NOMO-1 (cell line): ENCODE results near the gene UVRAG.

Experiments used
- DNase-seq, 2 experiments: peaks; one replicate each; lab custom pipeline; 2025; ENCODE audit not compliant: unreplicated experiment in 2 of 2; lab: John Stamatoyannopoulos, UW

UVRAG gene

DNA sequence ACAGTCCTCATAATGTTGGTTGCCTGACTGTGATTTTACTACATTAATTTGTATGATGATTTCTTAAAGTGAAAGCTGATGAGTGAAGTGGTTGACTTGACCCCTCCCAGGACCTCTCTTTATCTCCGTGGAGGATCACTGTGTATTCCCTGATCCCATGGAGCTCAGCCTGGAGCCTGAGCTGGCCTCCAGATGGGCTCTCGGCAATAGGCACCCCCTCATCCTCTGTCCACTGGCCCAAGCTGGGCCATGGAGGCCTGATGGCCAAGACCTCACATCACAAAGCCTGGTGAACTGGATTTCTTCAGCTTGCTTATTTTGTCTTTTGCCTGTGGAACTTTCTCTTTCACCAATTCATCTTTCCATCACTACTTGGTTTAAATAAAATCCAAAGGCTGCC, 316.1 kb downstream of the UVRAG start:
- no peak for DNase-seq

DNA sequence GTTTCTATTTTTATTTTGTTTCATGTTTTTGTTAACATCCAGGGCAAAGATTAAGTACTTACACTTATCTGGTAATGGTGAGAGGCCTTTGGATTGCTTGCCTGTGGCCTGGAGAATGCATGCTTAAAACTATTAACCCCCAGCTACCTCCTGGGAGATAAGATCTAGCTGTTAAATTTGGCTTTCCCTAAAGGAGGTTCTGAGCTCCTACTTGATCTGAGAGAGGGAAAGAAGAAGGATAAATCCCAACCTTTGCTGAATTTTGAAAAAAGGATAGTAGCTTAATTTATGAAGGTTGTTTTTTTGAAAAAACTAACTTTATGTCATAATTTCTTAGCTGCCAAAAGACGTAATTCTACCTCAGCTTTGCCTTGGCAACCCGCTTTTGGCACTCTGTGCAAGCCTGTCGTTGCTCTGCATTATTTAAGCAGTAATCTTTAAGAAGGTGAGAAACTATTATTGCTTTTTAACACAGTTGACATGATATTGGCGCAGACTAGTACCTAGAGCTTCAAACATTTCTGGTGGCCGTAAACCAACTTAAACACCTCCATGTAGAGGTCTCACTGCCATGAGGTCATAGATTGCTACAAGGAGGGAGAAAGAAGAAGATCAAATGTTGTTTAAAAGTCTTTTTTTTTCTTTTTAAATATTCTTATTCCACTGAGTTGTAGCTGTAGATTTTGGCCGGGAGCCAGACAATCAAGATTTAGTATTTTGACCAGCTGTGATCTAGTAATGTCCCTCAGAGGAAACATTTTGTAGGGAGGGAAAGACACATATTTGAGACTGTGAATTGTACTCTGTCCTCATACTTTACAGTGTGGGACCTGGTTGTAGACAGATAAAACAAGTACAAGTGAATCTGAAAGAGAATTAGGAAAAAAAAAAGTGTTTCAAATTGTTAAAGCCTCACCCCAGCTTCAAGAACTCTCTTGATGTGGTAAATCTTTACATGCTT, 316.9 kb downstream of the UVRAG start:
- no peak for DNase-seq

DNA sequence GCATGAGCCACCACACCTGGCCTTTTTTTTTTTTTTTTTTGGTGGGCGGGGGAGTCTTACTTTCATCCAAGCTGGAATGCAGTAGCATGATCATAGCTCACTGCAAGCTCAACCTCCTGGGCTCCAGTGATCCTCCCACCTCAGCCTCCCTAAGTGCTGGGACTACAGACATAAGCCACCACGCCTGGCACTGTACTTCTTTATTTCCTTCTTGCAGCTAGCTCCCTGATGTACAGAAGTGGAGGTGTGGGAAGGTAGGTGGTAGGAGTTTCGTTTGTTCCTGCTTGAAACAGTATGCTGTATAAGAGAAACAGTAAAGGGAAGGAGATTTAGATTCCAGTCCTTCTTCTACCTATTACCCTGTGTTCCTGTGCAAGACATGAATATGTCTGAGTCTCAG, 319.2 kb downstream of the UVRAG start:
- DNase-seq: no peak

DNA sequence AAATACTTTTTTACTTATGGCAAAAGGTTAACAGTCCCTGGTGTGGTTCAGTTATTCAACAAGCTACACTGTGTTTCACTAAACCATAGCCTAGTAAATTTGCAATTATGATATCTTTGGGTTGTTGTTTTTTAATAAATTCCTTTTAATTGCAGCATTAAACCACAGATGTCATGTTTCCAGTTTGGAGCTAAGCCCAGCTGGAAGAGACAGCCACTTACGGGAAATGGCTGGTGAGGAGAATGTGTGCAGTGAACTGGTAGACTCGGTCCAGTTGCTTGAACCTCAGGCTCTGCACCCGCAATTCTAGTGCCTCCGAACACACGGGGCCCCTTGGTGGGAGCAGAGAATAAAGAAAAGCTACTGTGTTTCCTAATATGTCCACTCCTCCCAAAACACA, 320.5 kb downstream of the UVRAG start:
- no peak for DNase-seq

DNA sequence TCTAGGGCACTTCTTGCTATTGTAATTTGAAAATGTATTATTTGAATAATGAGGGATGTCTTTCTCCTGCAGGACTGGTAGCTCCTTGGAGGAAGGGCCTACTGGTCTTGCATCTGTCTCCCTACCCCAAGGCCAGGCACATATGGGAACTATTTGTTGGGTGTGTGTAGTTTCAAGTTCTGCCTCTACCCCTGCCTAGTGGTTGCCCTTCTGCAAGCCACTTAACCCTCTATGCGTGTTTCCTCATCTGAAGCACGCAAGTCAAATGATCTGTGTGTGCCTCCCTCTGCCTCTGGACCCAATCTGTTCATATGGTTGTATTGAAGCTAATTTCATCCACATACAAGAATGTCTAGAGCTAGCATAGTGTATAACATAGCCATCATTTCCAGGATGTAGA, 324.3 kb downstream of the UVRAG start:
- DNase-seq: peak; percentile 16 to 33

DNA sequence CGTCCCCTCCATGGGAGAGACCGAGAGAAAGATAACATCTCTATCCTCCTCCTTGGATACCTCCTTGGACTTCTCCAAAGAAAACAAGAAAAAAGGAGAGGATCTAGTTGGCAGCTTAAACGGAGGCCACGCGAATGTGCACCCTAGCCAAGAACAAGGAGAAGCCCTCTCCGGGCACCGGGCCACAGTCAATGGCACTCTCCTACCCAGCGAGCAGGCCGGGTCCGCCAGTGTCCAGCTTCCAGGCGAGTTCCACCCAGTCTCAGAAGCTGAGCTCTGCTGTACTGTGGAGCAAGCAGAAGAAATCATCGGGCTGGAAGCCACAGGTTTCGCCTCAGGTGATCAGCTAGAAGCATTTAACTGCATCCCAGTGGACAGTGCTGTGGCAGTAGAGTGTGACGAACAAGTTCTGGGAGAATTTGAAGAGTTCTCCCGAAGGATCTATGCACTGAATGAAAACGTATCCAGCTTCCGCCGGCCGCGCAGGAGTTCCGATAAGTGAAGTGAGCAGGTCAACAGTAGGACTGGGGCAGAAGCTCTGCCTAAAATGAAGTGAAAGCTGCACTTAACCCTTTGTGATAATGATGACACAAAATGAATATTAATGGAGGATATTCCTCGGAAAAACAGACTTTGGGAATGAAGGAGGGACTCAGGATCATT, 326.0 kb downstream of the UVRAG start:
- DNase-seq: no peak

DNA sequence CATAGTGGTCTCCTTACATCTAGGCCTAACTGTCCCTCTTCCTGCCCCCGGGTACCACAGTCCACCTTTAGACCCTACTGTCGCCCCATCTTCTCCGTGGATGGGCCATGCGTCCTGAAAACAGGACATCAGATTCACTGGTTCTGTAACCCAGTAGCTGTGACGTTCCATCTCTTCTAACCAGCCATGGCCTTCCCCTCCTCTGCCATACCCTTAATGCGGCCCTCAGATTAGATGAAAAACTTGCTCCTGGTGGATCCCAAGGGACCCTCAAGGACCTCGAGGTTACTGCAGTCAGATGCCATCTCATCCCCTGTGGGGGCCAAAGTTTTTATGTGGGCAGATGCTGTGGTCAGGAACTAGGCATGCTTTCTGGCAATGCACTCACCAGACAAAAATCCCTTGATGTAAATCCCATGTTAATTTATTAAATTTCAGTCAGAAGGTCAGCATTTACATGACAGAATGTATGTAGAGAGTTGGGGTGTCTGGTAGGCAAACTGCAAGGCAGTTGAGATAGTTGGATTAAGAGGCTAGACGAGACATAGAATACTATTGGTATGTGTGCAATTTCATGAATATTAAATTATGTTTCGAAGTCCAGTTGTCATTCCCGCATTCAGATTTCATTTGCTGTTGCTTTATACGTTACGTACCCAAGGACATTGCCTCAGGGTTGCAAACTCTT, 327.0 kb downstream of the UVRAG start:
- DNase-seq: no peak

DNA sequence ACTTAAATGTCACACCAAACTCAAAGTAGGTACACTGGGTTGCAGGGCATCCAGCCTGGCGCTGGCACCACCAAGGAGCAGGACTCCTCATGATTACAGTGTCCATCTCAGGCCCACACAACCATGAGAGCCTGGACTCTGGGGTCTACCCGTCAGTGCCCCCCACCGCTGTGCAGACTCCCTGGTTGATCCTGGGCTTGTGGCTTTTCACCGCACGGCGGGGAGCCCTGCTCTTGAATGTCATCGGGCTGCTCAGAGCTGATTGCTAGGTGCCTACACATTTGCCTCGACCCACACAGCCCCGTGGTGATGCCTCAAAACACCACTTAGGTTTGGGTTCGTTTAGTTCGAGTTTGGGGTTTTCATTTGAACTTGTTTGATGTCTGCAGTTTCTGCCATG, 328.3 kb downstream of the UVRAG start:
- DNase-seq: no peak

DNA sequence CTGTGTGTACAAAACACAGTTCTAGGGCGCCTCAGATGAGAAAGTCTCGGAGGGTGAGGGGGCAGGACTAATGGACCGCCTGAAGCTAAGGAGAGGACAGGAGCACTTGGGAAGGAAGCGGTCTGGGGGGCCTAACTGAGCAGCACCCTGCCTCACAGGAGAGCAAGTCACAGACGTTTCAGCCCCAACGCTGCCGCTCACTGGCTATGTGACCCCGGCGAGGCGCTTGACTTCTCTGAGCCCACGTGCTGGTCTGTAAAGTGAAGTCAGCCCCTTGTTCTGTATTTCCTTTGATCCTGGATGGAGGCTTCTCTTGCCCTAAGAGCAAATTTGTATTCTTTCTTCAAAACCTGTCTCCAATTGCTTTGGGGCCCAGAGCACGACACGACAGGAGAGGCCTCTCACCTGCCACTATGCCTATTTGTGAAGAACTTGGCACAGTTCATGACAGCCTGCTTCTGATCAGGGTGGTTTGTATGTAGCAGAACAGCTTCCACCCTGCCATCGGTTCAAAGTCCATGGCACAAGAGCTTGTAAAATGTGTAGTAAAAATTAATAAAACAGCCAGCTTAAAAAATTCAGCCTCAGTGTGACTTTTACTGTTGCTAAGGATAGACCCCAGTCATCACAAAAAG, 332.2 kb downstream of the UVRAG start:
- no peak for DNase-seq

DNA sequence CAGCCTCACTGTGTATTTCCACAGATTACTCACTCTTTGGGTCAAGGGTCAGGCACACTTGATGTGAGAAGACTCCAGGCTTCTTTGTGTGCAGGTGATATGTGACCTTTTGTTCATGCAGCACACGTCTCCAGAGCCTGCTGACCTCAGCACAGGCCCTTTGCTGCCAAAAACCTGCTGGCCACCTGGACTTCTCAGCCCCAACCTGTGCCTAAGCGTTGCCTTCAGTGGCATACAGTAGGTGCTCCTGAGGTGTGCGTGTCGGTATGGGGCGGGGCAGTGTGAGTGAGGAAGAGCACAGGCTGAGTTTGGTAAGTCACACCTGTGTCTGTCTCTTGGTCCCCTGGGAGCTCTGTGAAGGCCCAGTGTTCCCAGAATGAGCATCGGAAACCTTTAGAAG, 333.2 kb downstream of the UVRAG start:
- no peak for DNase-seq

DNA sequence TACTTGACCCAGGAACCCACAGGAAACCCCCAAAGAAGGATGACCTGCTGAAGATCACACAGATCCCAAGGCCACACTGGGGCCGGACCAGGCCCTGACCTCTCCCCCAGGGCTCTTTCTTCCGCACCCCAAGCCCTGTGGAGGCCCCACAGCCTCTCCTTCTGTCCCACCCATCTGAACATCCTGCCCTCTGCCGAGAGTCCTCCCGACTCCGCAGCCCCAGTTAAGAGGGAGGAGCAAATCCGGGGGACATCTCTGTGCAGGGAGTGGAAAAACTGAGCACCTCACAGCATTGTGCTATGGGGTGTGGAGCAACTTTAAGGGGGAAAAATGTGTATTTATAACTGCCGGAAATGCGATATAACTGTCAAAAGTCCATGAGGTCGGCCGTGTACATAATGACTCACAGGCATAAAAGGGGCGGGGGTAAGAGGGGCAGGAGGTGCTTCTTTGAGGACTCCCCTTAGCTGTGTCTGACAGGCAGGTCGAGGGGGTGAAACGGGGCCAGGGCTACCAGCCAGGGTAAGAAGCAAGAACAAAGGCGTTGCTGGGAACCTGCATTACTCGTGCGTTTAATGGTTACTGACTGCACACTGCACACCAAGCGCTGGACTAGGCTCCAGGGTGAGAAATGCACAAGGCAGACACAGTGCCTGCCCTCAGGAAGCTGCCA, 334.1 kb downstream of the UVRAG start:
- peak in 1 of 2 experiments; percentile 13 for DNase-seq

DNA sequence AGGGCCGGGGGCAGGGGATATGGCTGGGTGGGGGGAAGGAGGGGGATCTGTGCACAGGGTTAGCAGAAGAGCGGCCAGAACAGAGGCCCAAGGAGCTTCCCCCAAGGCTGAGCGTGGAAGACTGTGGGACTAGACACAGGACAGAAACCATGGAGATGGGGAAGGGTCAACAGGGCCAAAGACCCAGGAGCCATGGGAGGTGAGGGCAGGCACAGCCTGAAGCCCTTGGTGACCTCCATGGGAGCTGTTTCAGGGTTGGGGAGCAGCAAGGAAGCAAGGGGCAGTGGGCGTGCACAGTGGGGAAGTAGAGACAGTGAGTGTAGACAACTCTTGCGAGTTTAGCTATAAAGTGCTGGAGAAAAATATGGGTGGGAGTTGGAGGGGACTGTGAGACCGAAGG, 334.7 kb downstream of the UVRAG start:
- DNase-seq: no peak

DNA sequence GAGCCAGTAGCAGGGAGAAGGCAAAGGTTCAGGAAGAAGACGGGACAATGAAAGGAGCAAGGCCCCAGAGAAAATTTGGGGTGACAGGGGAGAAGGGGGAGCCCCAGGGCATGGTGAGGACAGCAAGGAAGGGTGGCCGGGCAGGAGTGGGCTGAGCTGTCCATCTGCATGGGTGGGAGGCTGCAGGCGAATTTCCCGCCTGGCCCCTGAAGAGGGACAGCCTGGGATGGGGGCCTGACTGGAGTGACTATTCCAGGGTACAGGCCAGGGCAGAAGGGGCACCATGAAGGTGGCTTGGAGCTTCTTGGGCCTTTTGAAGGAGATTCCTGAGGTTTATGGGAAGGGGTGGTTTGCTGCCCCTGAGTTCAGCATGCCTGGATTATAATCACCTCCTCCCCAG, 335.1 kb downstream of the UVRAG start:
- no peak for DNase-seq

DNA sequence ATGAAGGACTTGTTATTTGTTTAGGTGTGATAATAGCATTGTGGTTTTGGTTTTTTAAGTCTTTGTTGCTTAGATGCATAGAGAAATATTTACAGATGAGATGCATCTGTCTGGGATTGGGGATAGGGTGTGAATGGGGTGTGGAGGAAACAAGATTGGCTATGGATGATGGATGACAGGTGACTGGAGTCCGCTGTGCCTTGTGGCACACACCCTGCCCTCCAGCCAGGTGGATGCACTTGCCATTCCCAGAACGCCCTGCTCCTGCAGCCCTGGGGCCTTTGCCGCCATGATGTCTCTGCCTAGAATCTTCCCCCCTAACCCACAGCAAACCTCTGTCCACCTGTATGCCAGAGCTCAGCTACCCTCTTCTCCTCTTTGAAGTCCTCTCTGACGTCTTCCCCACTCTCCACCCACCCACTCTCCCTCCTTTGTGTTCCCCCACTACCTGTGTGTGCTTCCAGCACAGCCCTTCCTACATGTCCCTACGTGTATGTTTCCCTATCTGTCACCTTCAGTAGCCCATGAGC, 336.6 kb downstream of the UVRAG start:
- DNase-seq: no peak

DNA sequence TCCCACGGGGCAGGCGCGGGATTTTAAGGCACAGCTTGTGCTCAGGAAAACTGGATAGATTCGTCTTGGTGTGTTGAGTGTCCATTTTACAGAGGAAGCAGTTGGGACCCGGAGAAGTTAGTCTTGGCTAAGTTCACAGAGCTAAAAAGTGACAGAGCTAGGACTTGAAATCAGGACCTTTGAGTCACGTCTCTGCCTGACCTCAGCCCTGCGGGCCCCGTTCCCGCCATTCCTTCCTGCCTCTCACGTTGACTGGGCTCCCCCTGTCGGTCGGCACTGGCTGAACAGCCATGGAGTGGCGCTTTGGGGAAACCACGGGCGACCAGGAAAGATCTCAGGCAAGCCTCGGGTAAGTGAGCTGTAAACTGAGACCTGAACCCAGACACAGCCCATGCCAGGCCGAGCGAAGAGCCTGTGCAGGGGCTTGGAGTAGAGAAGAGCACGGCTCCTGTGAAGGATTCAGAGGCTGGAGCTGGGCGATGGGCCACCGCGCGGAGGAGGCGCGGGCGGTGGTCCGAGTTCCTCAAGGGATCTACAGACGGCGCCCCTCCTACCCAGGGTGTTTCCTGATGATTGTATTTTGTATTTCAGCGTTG, 337.2 kb downstream of the UVRAG start:
- peak; percentile 83 to 85 for DNase-seq

DNA sequence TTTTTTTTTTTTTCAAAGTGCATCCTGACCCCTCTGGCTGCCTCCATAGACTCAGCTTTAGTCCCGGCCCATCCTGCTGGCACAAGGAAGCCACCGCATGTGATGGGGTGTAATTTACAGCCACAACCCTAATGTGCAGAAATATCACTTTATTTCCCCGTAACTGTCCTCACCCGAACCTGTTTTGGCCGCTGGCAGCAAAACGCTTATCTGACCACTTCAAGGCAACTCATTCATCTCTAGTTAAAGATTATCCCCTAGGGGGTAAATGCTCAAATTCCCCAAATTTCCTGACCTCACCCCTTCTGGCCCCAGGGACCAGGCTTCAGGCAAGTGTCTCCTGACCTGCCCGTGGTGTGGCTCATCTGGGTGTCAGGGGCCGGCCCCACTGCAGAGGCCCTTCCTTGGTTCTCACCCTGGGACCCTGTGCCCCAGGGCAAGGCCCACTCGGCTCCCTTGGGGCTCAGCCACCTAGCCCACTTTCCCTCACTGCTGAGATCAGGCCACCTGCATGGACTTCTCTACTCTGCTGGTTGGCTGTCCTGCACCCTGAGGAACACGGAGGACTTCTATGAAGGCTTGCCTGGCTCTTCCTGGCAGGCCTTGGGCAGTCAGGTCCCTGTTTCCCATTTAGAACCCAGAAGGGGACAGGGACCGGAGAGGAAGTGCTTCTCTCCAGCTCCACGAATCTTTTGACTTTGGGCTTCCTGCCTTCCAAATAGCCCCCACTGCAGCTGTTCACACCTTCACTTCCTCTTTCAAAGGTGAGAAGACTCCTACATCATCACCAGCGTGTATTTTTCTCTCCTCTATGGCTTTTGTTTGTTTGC, 337.9 kb downstream of the UVRAG start:
- DNase-seq: no peak

DNA sequence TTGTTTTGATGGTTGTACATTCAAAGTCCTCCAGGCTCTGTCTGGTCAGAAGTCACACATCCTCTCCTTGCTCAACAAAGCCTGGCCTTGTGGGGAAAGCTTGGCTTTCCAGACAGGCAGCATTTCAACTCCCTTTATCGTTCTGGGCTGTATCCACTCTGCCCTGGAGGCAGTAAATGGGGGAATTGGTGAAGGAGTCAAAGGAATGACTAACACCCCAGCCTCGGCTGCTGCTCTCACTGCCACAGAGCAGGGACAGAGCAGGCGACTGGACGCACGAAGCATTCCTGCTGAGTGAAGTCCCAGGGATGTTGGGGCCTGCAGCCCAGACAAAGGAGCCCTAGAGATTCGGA, 338.5 kb downstream of the UVRAG start:
- no peak for DNase-seq

DNA sequence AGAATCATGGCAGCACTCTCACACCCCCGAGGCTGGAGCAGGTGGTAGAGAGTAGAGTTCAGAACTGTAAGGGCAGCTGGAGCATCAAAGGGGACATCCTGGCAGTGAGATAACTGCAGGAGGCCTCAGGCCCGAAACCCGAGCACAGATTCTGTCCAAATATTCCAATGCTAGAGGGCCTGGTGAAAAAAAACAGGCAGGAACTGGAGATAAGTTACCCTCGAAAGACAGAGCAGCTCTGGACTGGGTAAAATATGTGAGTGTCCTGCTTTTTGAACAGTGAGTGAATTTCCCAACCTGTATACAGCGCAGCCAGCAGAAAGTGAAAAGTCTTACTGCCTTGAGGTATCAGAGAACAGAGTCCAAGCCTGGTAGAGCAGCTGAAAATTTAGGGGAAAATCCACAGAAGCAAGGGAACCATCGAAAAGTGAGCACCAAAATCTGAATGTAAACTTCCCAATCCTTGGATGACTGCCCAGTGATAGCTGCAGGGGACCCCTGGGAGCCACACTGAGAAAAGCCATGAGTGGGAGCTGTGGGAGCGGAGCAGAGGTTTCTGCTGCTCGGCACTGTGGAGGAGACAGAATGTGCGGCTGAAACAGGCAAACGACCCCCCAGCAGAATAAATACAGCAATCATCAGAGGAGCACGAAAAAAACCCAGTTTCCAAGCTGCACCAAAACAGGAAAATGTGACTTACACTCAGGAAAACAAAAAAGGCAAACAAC, 340.7 kb downstream of the UVRAG start:
- no peak for DNase-seq
